ENCODE measurements around the gene PAMR1. TPM values are rescaled to one million over a fixed set of nuclear protein-coding genes. Genes with fewer than 3 reads are reported as not detected.
A peak's percentile ranks its signal among the peaks of the same experiment; 100 is the strongest.

The PAMR1 gene
- total and polyA plus RNA-seq, 4 donors, result 0.60 to 15.2 (median 1.4) TPM

DNA sequence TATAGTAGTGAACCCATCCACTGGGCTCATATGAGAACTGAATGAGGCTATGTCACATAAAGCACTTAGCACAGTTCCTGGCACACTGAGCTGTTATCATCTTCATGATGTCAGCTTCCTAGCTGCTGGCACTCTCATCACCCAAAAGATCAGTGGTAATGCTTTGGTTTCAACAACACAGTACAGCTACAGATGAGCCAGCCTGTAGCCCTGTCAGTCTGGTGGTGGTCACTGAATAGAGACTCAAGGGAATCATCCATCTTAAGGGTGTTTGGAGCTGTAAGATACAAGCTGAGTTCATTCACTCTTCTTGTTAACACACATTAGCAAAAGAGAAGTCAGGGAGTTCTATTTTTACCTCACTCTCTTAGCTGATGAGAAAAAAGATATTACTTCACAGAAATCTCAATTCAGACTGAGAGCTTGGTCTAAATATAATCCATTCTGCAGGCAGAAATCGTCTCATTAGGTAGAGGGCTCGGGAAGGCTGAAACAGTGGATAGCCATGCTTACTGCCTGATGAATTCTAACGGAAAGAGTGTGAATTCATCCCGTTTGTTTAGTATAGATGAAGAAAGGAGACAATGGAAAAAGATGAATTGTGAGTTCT, 99.7 kb downstream of the PAMR1 start:
- H3K4me3 ChIP-seq, result no peak overlapping the region
- WGBS, 2 donors, result 76% methylated on average over 4 of the region's 4 CpGs
- peaks cover 0 to 6% (median 0%) of the 10 kb centered on the region in 5 donors for H3K4me1 ChIP-seq (ENCODE audit: control insufficient read depth in 5 of 5, insufficient read depth in 5 of 5, low read length in 5 of 5)
- no peak for DNase-seq
- no peak for ATAC-seq (ENCODE audit: insufficient read depth, low FRiP score)
- peaks cover 0 to 6% (median 0%) of the 10 kb centered on the region in 4 donors for H3K9me3 ChIP-seq (ENCODE audit: control insufficient read depth in 4 of 4, insufficient read depth in 3 of 4, low read length in 3 of 4)
- peaks cover 3 to 32% (median 22%) of the 10 kb centered on the region in 3 donors for H3K27me3 ChIP-seq (ENCODE audit: control insufficient read depth in 3 of 3, insufficient read depth in 3 of 3, low read length in 2 of 3)
- no peak overlapping the region for H3K9ac ChIP-seq (ENCODE audit: insufficient read depth in 1 of 2, low read length in 2 of 2)
- no peaks in the 10 kb centered on the region for H3K36me3 ChIP-seq (ENCODE audit: control insufficient read depth in 4 of 4, insufficient read depth in 4 of 4, low read length in 4 of 4)
- no peak overlapping the region for H3K27ac ChIP-seq (ENCODE audit: low read depth in 1 of 2, low read length in 1 of 2)
- TF ChIP-seq, protein P1, sequence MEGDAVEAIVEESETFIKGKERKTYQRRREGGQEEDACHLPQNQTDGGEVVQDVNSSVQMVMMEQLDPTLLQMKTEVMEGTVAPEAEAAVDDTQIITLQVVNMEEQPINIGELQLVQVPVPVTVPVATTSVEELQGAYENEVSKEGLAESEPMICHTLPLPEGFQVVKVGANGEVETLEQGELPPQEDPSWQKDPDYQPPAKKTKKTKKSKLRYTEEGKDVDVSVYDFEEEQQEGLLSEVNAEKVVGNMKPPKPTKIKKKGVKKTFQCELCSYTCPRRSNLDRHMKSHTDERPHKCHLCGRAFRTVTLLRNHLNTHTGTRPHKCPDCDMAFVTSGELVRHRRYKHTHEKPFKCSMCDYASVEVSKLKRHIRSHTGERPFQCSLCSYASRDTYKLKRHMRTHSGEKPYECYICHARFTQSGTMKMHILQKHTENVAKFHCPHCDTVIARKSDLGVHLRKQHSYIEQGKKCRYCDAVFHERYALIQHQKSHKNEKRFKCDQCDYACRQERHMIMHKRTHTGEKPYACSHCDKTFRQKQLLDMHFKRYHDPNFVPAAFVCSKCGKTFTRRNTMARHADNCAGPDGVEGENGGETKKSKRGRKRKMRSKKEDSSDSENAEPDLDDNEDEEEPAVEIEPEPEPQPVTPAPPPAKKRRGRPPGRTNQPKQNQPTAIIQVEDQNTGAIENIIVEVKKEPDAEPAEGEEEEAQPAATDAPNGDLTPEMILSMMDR (IDR thresholded peaks at IDR 0.05; ENCODE audit: control extremely low read depth, extremely low read depth), result no peak

DNA sequence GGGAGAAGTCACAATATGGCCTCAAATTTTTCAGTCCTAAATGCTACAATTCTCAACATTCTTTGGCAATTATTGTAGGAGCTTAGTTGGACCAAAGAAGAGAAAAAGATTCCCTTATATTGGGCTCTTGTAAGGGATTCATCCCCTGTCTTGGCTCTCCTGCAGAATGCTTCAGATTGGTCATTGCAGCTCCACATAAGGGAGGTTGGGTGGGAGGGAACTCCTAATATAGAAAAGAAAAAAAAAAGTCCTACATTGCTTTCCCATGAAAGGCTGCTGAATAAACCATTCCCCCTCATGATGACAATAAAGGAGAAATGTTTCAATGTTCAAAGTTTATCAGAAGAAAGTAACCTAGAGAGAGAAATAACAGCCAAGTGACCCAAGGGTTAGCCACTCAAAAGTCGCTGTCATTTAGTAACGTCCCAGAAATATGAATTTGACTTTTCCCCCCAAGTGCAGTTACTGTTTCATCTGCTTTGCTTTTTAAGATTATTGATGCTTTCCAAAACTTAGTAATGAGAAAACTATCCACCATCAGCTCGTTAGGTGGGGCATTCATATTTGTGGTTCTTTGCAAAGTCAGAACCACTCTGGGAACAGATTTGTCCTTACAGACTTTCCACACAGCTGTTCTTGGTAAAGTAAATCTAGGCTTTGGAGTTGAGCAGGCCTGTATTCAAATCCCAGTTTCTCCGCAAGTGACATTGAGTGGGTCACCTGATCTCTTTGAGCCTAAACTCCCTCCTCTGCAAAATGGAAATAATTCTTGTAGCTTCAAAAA, 101.1 kb downstream of the PAMR1 start:
- no peaks in the 10 kb centered on the region for H3K36me3 ChIP-seq (ENCODE audit: control insufficient read depth in 4 of 4, insufficient read depth in 4 of 4, low read length in 4 of 4)
- H3K9me3 ChIP-seq (ENCODE audit: control insufficient read depth in 4 of 4, insufficient read depth in 3 of 4, low read length in 3 of 4), result peaks cover 0 to 6% (median 0%) of the 10 kb centered on the region in 4 donors
- DNase-seq (no peak), ATAC-seq (ENCODE audit: insufficient read depth, low FRiP score) (no peak)
- H3K27ac ChIP-seq (ENCODE audit: low read depth in 1 of 2, low read length in 1 of 2), result no peak overlapping the region
- TF ChIP-seq, protein P1 (IDR thresholded peaks at IDR 0.05; ENCODE audit: control extremely low read depth, extremely low read depth), result no peak
- peaks cover 0 to 9% (median 0%) of the 10 kb centered on the region in 5 donors for H3K4me1 ChIP-seq (ENCODE audit: control insufficient read depth in 5 of 5, insufficient read depth in 5 of 5, low read length in 5 of 5)
- 66 to 70% methylated on average over 4 of the region's 4 CpGs for WGBS, 2 donors
- no peak overlapping the region for H3K9ac ChIP-seq (ENCODE audit: insufficient read depth in 1 of 2, low read length in 2 of 2)
- H3K27me3 ChIP-seq (ENCODE audit: control insufficient read depth in 3 of 3, insufficient read depth in 3 of 3, low read length in 2 of 3), result peaks cover 5 to 38% (median 31%) of the 10 kb centered on the region in 3 donors
- no peak overlapping the region for H3K4me3 ChIP-seq

DNA sequence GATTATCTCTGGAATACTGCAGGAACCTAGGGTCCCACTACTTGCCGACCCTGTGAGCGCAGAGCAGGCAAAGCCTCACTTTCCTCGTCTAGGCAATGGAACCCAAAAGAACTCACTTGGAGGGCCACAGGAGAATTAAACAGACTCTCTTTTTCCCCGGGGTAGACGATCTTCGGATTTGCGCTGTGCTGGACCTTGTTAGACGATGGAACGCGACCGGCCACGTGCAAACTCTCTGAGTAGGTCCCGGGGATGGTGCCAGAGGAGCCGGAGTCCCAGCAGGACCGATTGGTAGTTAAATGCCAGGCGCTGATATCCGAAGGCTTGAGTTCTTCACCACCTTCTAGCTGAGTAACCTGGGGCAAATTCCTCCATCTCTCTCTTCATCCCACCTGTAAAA, 105.0 kb downstream of the PAMR1 start:
- peaks cover 6 to 66% (median 63%) of the 10 kb centered on the region in 3 donors for H3K27me3 ChIP-seq (ENCODE audit: control insufficient read depth in 3 of 3, insufficient read depth in 3 of 3, low read length in 2 of 3)

More for the DNA sequence above, 105.0 kb downstream of the PAMR1 start:
- 5 to 13% methylated on average over 17 of the region's 17 CpGs for WGBS, 2 donors
- H3K4me1 ChIP-seq (ENCODE audit: control insufficient read depth in 5 of 5, insufficient read depth in 5 of 5, low read length in 5 of 5), result peaks cover 0 to 9% (median 3%) of the 10 kb centered on the region in 5 donors
- ATAC-seq (ENCODE audit: insufficient read depth, low FRiP score), result no peak
- peaks cover 0 to 3% (median 0%) of the 10 kb centered on the region in 4 donors for H3K9me3 ChIP-seq (ENCODE audit: control insufficient read depth in 4 of 4, insufficient read depth in 3 of 4, low read length in 3 of 4)
- H3K9ac ChIP-seq (ENCODE audit: insufficient read depth in 1 of 2, low read length in 2 of 2), result no peak overlapping the region
- peak in 1 of 3 donors; percentile 18 for DNase-seq
- H3K27ac ChIP-seq (ENCODE audit: low read depth in 1 of 2, low read length in 1 of 2), result no peak overlapping the region
- TF ChIP-seq, protein P1 (IDR thresholded peaks at IDR 0.05; ENCODE audit: control extremely low read depth, extremely low read depth), result no peak
- no peaks in the 10 kb centered on the region for H3K36me3 ChIP-seq (ENCODE audit: control insufficient read depth in 4 of 4, insufficient read depth in 4 of 4, low read length in 4 of 4)
- H3K4me3 ChIP-seq, result peak overlapping the region; percentile 3
